ENCODE measurements around the gene WARS2. TPM values are rescaled to one million over a fixed set of nuclear protein-coding genes. Genes with fewer than 3 reads are reported as not detected.

WARS2 gene
- polyA plus RNA-seq, 1 experiment: 12.6 TPM

DNA sequence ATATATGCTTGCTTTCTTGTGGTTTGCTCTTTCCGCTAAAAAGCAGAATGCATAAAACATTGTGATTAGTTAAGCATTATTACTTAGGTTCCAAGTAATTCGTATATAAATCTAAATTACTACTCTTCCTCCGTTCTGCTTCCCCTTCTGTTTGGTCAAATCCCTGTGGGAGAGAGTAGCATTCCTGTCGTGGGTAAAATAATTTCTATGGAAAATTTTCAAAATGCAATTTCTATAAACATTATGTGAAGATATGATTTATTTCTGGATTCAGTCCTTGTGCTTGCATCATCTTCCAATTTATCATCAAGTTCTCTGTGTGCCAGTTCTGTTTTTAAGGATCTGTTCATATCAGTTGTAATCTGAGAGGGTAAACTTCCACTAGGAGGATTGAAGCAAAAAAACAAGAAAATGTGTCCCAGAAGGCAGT is 7.2 kb upstream of the WARS2 start:
- TF ChIP-seq, protein P1, sequence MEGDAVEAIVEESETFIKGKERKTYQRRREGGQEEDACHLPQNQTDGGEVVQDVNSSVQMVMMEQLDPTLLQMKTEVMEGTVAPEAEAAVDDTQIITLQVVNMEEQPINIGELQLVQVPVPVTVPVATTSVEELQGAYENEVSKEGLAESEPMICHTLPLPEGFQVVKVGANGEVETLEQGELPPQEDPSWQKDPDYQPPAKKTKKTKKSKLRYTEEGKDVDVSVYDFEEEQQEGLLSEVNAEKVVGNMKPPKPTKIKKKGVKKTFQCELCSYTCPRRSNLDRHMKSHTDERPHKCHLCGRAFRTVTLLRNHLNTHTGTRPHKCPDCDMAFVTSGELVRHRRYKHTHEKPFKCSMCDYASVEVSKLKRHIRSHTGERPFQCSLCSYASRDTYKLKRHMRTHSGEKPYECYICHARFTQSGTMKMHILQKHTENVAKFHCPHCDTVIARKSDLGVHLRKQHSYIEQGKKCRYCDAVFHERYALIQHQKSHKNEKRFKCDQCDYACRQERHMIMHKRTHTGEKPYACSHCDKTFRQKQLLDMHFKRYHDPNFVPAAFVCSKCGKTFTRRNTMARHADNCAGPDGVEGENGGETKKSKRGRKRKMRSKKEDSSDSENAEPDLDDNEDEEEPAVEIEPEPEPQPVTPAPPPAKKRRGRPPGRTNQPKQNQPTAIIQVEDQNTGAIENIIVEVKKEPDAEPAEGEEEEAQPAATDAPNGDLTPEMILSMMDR (IDR thresholded peaks at IDR 0.05; ENCODE audit: low read depth, low read length): no peak
- ChIA-PET POLR2A (no interaction called here), CTCF (no interaction called here)
- no peak for DNase-seq (ENCODE audit: low read depth, low spot score)
- Histone ChIP-seq H3K27ac (ENCODE audit: low read depth, low read length) (no peak overlapping the region), H3K9me3 (ENCODE audit: control insufficient read depth, insufficient read depth, low read length) (no peaks in the 10 kb centered on the region), H3K4me3 (ENCODE audit: low read depth, low read length) (no peak overlapping the region), H3K27me3 (ENCODE audit: control insufficient read depth, insufficient read depth, low read length) (no peaks in the 10 kb centered on the region)

DNA sequence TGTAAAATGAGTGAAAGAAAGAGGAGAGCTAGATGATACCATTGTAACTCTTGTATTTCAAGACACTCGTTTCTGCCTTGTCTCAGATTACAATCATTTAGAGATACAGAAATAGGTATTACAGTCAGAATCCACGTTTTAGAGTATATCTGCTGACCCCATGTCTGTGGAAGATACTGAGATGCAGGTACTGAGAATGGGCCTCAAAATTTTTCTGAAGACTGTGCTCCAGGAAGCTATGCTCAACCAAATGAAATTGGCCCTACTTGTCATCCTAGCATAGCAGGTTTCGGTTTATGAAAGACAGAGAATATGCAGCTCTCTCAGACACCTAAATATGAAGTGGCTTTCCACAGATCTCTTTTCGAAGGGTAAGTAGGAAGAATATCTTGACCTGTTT is 6.0 kb upstream of the WARS2 start:
- Histone ChIP-seq H3K27ac (ENCODE audit: low read depth, low read length) (no peak overlapping the region), H3K9me3 (ENCODE audit: control insufficient read depth, insufficient read depth, low read length) (no peaks in the 10 kb centered on the region), H3K4me3 (ENCODE audit: low read depth, low read length) (no peak overlapping the region), H3K27me3 (ENCODE audit: control insufficient read depth, insufficient read depth, low read length) (no peaks in the 10 kb centered on the region)
- ChIA-PET POLR2A (no interaction called here), CTCF (no interaction called here)
- DNase-seq (ENCODE audit: low read depth, low spot score): no peak
- TF ChIP-seq, protein P1 (IDR thresholded peaks at IDR 0.05; ENCODE audit: low read depth, low read length): no peak

DNA sequence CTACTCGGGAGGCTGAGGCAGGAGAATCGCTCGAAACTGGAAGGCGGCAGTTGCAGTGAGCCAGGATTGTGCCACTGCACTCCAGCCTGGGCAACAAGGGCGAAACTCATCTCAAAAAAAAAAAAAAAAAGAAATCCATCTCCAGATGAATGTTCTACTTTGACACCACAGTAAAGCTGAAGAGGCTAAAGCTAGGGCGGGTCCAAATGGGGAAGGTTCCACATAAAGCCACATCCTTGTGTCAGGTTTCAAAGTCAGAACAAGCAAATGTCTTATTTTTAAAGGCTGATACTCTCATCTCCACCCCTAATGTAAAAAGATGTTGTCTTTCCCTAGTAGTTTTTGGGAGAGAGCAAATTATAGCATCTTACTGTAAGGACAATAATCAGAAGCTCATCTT is 4.4 kb upstream of the WARS2 start:
- no peaks in the 10 kb centered on the region for H3K27me3 ChIP-seq (ENCODE audit: control insufficient read depth, insufficient read depth, low read length)
- POLR2A ChIA-PET: no interaction called here
- CTCF ChIA-PET: interaction anchor here (0.7 kb wide), 1 partner anchor 137 kb away, joined by 3 read pairs; no protein-coding TSS in a partner anchor
- DNase-seq (ENCODE audit: low read depth, low spot score): no peak
- H3K9me3 ChIP-seq (ENCODE audit: control insufficient read depth, insufficient read depth, low read length): no peaks in the 10 kb centered on the region
- H3K4me3 ChIP-seq (ENCODE audit: low read depth, low read length): no peak overlapping the region
- TF ChIP-seq, protein P1 (IDR thresholded peaks at IDR 0.05; ENCODE audit: low read depth, low read length): no peak
- no peak overlapping the region for H3K27ac ChIP-seq (ENCODE audit: low read depth, low read length)

DNA sequence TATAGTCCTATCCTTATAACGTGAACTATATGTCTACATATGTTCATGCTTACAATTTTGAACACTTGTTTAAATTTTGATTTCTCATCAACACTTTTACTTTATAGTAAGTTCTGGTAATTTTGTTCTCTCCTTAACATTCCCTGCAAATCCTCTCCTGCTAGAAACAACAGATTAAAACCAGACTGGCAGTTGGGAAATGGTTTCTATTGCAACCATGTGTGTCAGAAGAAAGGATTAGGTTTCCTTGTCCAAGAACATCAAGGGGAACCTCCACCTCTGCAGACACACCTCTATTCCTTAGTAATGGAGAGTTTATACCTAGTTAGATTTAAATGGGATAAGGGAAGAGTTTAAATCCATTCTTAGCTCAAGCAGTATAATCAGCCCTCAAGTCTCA is 3.3 kb upstream of the WARS2 start:
- no peaks in the 10 kb centered on the region for H3K27me3 ChIP-seq (ENCODE audit: control insufficient read depth, insufficient read depth, low read length)
- no peak for DNase-seq (ENCODE audit: low read depth, low spot score)
- no peak overlapping the region for H3K4me3 ChIP-seq (ENCODE audit: low read depth, low read length)
- POLR2A ChIA-PET: no interaction called here
- TF ChIP-seq, protein P1 (IDR thresholded peaks at IDR 0.05; ENCODE audit: low read depth, low read length): no peak
- no peaks in the 10 kb centered on the region for H3K9me3 ChIP-seq (ENCODE audit: control insufficient read depth, insufficient read depth, low read length)
- CTCF ChIA-PET: no interaction called here
- H3K27ac ChIP-seq (ENCODE audit: low read depth, low read length): no peak overlapping the region

DNA sequence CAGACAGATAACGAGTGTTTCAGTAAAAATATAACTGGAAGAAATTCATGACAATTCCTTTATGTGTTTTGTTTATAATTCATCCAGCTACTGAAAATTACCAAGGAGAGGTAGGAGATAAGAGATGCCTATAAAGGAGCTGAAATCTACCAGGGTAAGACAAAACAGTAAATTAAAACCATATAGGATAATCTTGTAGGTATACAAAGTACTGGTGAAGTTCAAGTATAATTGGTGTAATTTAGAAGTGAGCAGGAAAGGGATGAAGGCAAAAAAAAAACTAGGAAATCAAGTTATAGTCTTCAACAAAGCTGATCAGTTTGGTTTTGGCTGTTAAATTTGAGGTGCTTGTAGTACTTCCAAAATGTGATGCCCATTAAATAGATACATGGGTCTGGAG is 1.2 kb upstream of the WARS2 start:
- ChIA-PET POLR2A (no interaction called here), CTCF (interaction anchor here (1.0 kb wide), 1 partner anchor 18 kb away, joined by 4 read pairs; no protein-coding TSS in a partner anchor)
- Histone ChIP-seq H3K4me3 (ENCODE audit: low read depth, low read length) (no peak overlapping the region), H3K9me3 (ENCODE audit: control insufficient read depth, insufficient read depth, low read length) (no peaks in the 10 kb centered on the region), H3K27me3 (ENCODE audit: control insufficient read depth, insufficient read depth, low read length) (no peaks in the 10 kb centered on the region), H3K27ac (ENCODE audit: low read depth, low read length) (no peak overlapping the region)
- no peak for DNase-seq (ENCODE audit: low read depth, low spot score)
- TF ChIP-seq, protein P1 (IDR thresholded peaks at IDR 0.05; ENCODE audit: low read depth, low read length): no peak

Measured in AG04450 (cell line).